CD14-positive monocyte (primary cell): Measurements from ENCODE around the gene FAM9C. TPM values are rescaled to one million over a fixed set of nuclear protein-coding genes. Genes with fewer than 3 reads are reported as not detected.

Experiments
- DNase-seq, 3 donors: peaks; one replicate each; pipeline ENCODE4 v3.0.0-alpha.2; 2011 to 2022
- H2AFZ ChIP-seq: 2 replicates; pipeline ENCODE4 v1.6.0; 2012; ENCODE audit warnings: mild to moderate bottlenecking, low read depth, low read length, inconsistent platforms; ENCODE audit not compliant: insufficient read depth, poor library complexity, severe bottlenecking
- H3K27ac ChIP-seq, 2 donors: 1 replicate in 1 of 2; 2 replicates in 1 of 2; pipeline ENCODE4 v1.5.1; 2012 to 2013; ENCODE audit warnings: low read length in 2 of 2, control low read depth in 1 of 2, inconsistent platforms in 1 of 2, low read depth in 1 of 2, mild to moderate bottlenecking in 1 of 2
- H3K27me3 ChIP-seq, 2 donors: one replicate each; pipeline versions ENCODE4 v1.6.0 to v1.6.1; 2011 to 2013; ENCODE audit warnings: low read length in 2 of 2; ENCODE audit not compliant: control insufficient read depth in 2 of 2, insufficient read depth in 2 of 2
- H3K36me3 ChIP-seq, 2 donors: replicated peaks in 1 of 2; 1 replicate in 1 of 2; 2 replicates in 1 of 2; pipeline versions ENCODE4 v1.5.1 to v1.6.1; 2012 to 2013; ENCODE audit warnings: low read length in 2 of 2, control low read depth in 1 of 2, inconsistent platforms in 1 of 2, mild to moderate bottlenecking in 1 of 2; ENCODE audit not compliant: insufficient read depth in 2 of 2, control insufficient read depth in 1 of 2
- H3K4me1 ChIP-seq, 2 donors: 1 replicate in 1 of 2; 2 replicates in 1 of 2; pipeline versions ENCODE4 v1.5.1 to v1.6.1; 2012 to 2013; ENCODE audit warnings: low read length in 2 of 2, control low read depth in 1 of 2, inconsistent platforms in 1 of 2, mild to moderate bottlenecking in 1 of 2, moderate library complexity in 1 of 2; ENCODE audit not compliant: insufficient read depth in 2 of 2, control insufficient read depth in 1 of 2
- H3K4me2 ChIP-seq: replicated peaks from 2 replicates; pipeline ENCODE3; 2012; ENCODE audit warnings: low read length, moderate library complexity, mild to moderate bottlenecking; ENCODE audit not compliant: poor library complexity, severe bottlenecking; ENCODE audit errors: extremely low read depth
- H3K4me3 ChIP-seq, 3 experiments: fragments of 200-600 bp in 1 of 3; sonication (generic) in 1 of 3; replicated peaks in 1 of 3; 1 replicate in 2 of 3; 2 replicates in 1 of 3; pipeline ENCODE4 v1.5.1; 2011 to 2013; ENCODE audit warnings: low read length in 3 of 3, mild to moderate bottlenecking in 3 of 3, control low read depth in 2 of 3, low read depth in 2 of 3, inconsistent platforms in 1 of 3, moderate library complexity in 1 of 3
- H3K79me2 ChIP-seq: 2 replicates; pipeline ENCODE4 v1.6.0; 2012; ENCODE audit warnings: mild to moderate bottlenecking, control low read depth, inconsistent platforms, low read length, moderate library complexity; ENCODE audit not compliant: insufficient read depth
- H3K9ac ChIP-seq: 2 replicates; pipeline ENCODE4 v1.6.0; 2017; ENCODE audit warnings: low read length, mild to moderate bottlenecking; ENCODE audit not compliant: insufficient read depth, poor library complexity, severe bottlenecking
- H3K9me3 ChIP-seq, 2 donors: replicated peaks in 1 of 2; 1 replicate in 1 of 2; 2 replicates in 1 of 2; pipeline versions ENCODE4 v1.5.1 to v1.6.1; 2012 to 2013; ENCODE audit warnings: low read length in 2 of 2, control low read depth in 1 of 2; ENCODE audit not compliant: control insufficient read depth in 1 of 2, insufficient read depth in 1 of 2
- H4K20me1 ChIP-seq: 2 replicates; pipeline ENCODE4 v1.6.0; 2012; ENCODE audit warnings: mild to moderate bottlenecking, low read length, control low read depth, moderate library complexity; ENCODE audit not compliant: insufficient read depth
- H3K27ac Mint-ChIP-seq, 7 donors: one replicate each; pipeline ENCODE4 v1.8.0; 2020; ENCODE audit warnings: mild to moderate bottlenecking in 7 of 7, mixed read lengths in 7 of 7, moderate library complexity in 6 of 7, inconsistent platforms in 2 of 7
- H3K27me3 Mint-ChIP-seq, 3 donors: one replicate each; pipeline ENCODE4 v1.8.0; 2021 to 2022; ENCODE audit warnings: low read depth in 3 of 3, mild to moderate bottlenecking in 3 of 3, mixed read lengths in 3 of 3, moderate library complexity in 3 of 3, inconsistent platforms in 1 of 3
- H3K36me3 Mint-ChIP-seq, 2 donors: one replicate each; pipeline ENCODE4 v1.8.0; 2020; ENCODE audit warnings: mixed read lengths in 2 of 2, inconsistent platforms in 1 of 2, mild to moderate bottlenecking in 1 of 2
- H3K4me1 Mint-ChIP-seq: one replicate; pipeline ENCODE4 v1.8.0; 2020; ENCODE audit warnings: mild to moderate bottlenecking, mixed read lengths
- H3K4me3 Mint-ChIP-seq, 2 donors: one replicate each; pipeline ENCODE4 v1.8.0; 2020; ENCODE audit warnings: mild to moderate bottlenecking in 2 of 2, mixed read lengths in 2 of 2, moderate library complexity in 1 of 2
- H3K9me3 Mint-ChIP-seq, 7 donors: one replicate each; pipeline ENCODE4 v1.8.0; 2020 to 2022; ENCODE audit warnings: mixed read lengths in 7 of 7, mild to moderate bottlenecking in 6 of 7, moderate library complexity in 6 of 7, inconsistent platforms in 2 of 7
- CTCF ChIP-seq: fragments of 200-600 bp; IDR thresholded peaks from one replicate; pipeline ENCODE4 v1.8.0; 2022; ENCODE audit warnings: antibody characterized with exemption, mild to moderate bottlenecking
- WGBS: methylation state at CpG from one replicate; pipeline ENCODE4 v1.1.5; 2013; ENCODE audit warnings: missing lambda C conversion rate; ENCODE audit not compliant: insufficient coverage; 5-methylcytosine and 5-hydroxymethylcytosine counted together
- intact Hi-C, 2 donors: fragments of 100-400 bp; cut with micrococcal nuclease; formaldehyde crosslinking; loops; one replicate each; pipeline versions ENCODE4 v1.15.0 to v1.15.1; 2023
- polyA plus RNA-seq, 3 donors: library from polyadenylated mRNA; depleted of rRNA in 1 of 3; unstranded in 2 of 3; stranded (reverse) in 1 of 3; fragments of 300-500 nt in 2 of 3; fragments of >200 nt in 1 of 3; fragmentation: Illumina TruSeq in 2 of 3; gene quantifications; 1 replicate in 2 of 3; 2 replicates in 1 of 3; pipeline ENCODE4 v1.2.3, GENCODE V29; 2012 to 2021

FAM9C gene
- polyA plus RNA-seq, 3 donors, result not detected

- H3K36me3 Mint-ChIP-seq, result no peaks in the 10 kb centered on the region
- no peak for DNase-seq
- Histone ChIP-seq H3K36me3 (no peaks in the 10 kb centered on the region), H3K4me3 (no peak overlapping the region), H3K27me3 (peaks cover 0 to 40% of the 10 kb centered on the region in 2 donors), H3K9ac (no peak overlapping the region), H3K4me2 (no peak overlapping the region), H2AFZ (no peak overlapping the region), H3K27ac (no peak overlapping the region), H3K79me2 (no peaks in the 10 kb centered on the region), H3K4me1 (peaks cover 8 to 9% of the 10 kb centered on the region in 2 donors), H3K9me3 (no peaks in the 10 kb centered on the region), H4K20me1 (no peaks in the 10 kb centered on the region)
- peaks cover 15% of the 10 kb centered on the region for H3K4me1 Mint-ChIP-seq
- no peak for TF ChIP-seq CTCF
- H3K4me3 Mint-ChIP-seq, result no peak overlapping the region
- WGBS, result no CpG with 5 or more reads among the region's 3 CpGs
- peaks cover 0 to 5% (median 3%) of the 10 kb centered on the region in 7 donors for H3K9me3 Mint-ChIP-seq
- intact Hi-C loops, result no loop called here
- H3K27ac Mint-ChIP-seq, result peak overlapping the region in 1 of 7 donors; percentile 83
- H3K27me3 Mint-ChIP-seq, result peaks cover 0 to 41% (median 2%) of the 10 kb centered on the region in 3 donors
These were observed 52.8 kb downstream of the FAM9C start for GRCh38 chrX:12991575-12991974.

DNA sequence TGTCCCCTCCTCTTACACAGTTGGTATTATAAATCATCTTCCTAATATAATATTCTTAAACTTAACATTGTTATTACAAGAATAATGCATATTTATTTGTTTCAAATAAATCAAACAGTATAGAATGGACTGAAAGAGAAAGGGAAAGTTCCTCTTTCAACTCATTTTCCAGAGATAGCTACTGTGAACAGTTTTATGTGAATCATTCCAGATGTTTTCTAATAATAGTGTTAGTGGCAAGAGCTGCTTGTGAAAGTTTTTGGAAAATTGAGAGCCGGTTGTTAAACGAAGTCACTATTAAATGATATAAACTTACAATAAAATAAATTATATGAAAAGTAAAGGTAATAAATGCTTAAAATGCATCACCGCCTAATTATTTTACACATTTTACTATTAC, 55.0 kb downstream of the FAM9C start:
- Mint-ChIP-seq H3K36me3 (peaks cover 0 to 2% of the 10 kb centered on the region in 2 donors), H3K9me3 (peaks cover 0 to 9% (median 5%) of the 10 kb centered on the region in 7 donors), H3K27me3 (peaks cover 0 to 47% (median 2%) of the 10 kb centered on the region in 3 donors), H3K4me1 (peaks cover 28% of the 10 kb centered on the region), H3K4me3 (no peak overlapping the region), H3K27ac (no peak overlapping the region)
- intact Hi-C loops, result no loop called here
- H3K79me2 ChIP-seq, result no peaks in the 10 kb centered on the region
- no peak overlapping the region for H3K4me3 ChIP-seq
- H3K4me1 ChIP-seq, result peaks cover 14 to 19% of the 10 kb centered on the region in 2 donors
- no peak for TF ChIP-seq CTCF
- no peak overlapping the region for H3K27ac ChIP-seq
- no peak overlapping the region for H2AFZ ChIP-seq
- peaks cover 0 to 42% of the 10 kb centered on the region in 2 donors for H3K27me3 ChIP-seq
- H3K9me3 ChIP-seq, result no peaks in the 10 kb centered on the region
- no peak overlapping the region for H3K4me2 ChIP-seq
- H3K9ac ChIP-seq, result no peak overlapping the region
- WGBS, result no CpG with 5 or more reads among the region's 3 CpGs
- H4K20me1 ChIP-seq, result no peaks in the 10 kb centered on the region
- DNase-seq, result no peak
- H3K36me3 ChIP-seq, result no peaks in the 10 kb centered on the region
